Vagina (tissue), 2 donors: ENCODE measurements around the gene OXA1L. TPM values are rescaled to one million over a fixed set of nuclear protein-coding genes. Genes with fewer than 3 reads are reported as not detected.
"Not testable (repeated sequence)": the region's sequence is repeated elsewhere in the genome, so short reads cannot be mapped to it uniquely, and the experiment has no call there.

Source experiments
- DNase-seq, 2 donors: peaks; one replicate each; pipeline ENCODE4 v3.0.0-alpha.2; 2017; ENCODE audit errors: extremely low spot score in 2 of 2
- H3K27ac ChIP-seq: fragments of 200-600 bp; sonication (generic); one replicate; pipeline ENCODE4 v1.5.1; 2019
- H3K27me3 ChIP-seq: fragments of 200-600 bp; sonication (generic); one replicate; pipeline ENCODE4 v1.5.1; 2019
- H3K36me3 ChIP-seq, 2 donors: fragments of 200-600 bp; sonication (generic); one replicate each; pipeline ENCODE4 v1.5.1; 2017 to 2019
- H3K4me1 ChIP-seq: fragments of 200-600 bp; sonication (generic); one replicate; pipeline ENCODE4 v1.5.1; 2019
- H3K4me3 ChIP-seq, 2 donors: fragments of 200-600 bp; sonication (generic); 1 replicate in 1 of 2; 2 replicates in 1 of 2; pipeline ENCODE4 v1.5.1; 2016 to 2019
- H3K9me3 ChIP-seq: fragments of 200-600 bp; sonication (generic); one replicate; pipeline ENCODE4 v1.5.1; 2019
- CTCF ChIP-seq, 3 experiments: fragments of 450-650 bp in 2 of 3; fragments of 200-600 bp in 1 of 3; sonication (generic) in 1 of 3; IDR thresholded peaks; one replicate each; pipeline ENCODE4 v1.5.1; 2017 to 2019; ENCODE audit warnings: antibody characterized with exemption in 3 of 3, mild to moderate bottlenecking in 2 of 3, moderate library complexity in 2 of 3
- POLR2A ChIP-seq, 2 donors: fragments of 450-650 bp; IDR thresholded peaks; one replicate each; pipeline ENCODE4 v1.6.1; 2017; ENCODE audit warnings: antibody characterized with exemption in 2 of 2, mild to moderate bottlenecking in 2 of 2, moderate library complexity in 2 of 2
- POLR2AphosphoS5 ChIP-seq, 2 donors: sonication (generic); formaldehyde crosslinking; IDR thresholded peaks; one replicate each; pipeline ENCODE4 v1.9.0; 2017; ENCODE audit warnings: antibody characterized with exemption in 2 of 2, mild to moderate bottlenecking in 2 of 2, low read depth in 1 of 2; ENCODE audit not compliant: insufficient read depth in 1 of 2
- intact Hi-C: fragments of 100-400 bp; cut with DNase I; formaldehyde crosslinking; loops from one replicate; pipeline ENCODE4 v1.15.1; 2023
- total RNA-seq: library from RNA; depleted of rRNA; stranded (reverse); fragments of >200 nt; gene quantifications from one replicate; pipeline ENCODE4 v1.2.3, GENCODE V29; 2016

OXA1L gene
- total RNA-seq, 1 donor from 2014 or later, result 90.8 TPM

GRCh38 chr14:22726012-22726411, 40.5 kb upstream of the OXA1L start:
- H3K9me3 ChIP-seq, result no peaks in the 10 kb centered on the region
- H3K27ac ChIP-seq, result no peak overlapping the region
- TF ChIP-seq POLR2A (IDR thresholded peaks at IDR 0.05), result no peak
- no peak for TF ChIP-seq POLR2AphosphoS5 (IDR thresholded peaks at IDR 0.05; ENCODE audit: insufficient read depth in 1 of 2, low read depth in 1 of 2)
- no peak for TF ChIP-seq CTCF (IDR thresholded peaks at IDR 0.05)
- H3K27me3 ChIP-seq, result no peaks in the 10 kb centered on the region
- no peaks in the 10 kb centered on the region for H3K36me3 ChIP-seq
- DNase-seq, result peak in 1 of 2 donors; percentile 72
- no peak overlapping the region for H3K4me3 ChIP-seq
- intact Hi-C loops, result no loop called here
- H3K4me1 ChIP-seq, result no peaks in the 10 kb centered on the region

GRCh38 chr14:22732062-22732461, 34.4 kb upstream of the OXA1L start:
- H3K36me3 ChIP-seq, H3K27ac ChIP-seq, H3K4me3 ChIP-seq, intact Hi-C loops, H3K4me1 ChIP-seq, DNase-seq, H3K9me3 ChIP-seq, H3K27me3 ChIP-seq: not testable (repeated sequence)

- Histone ChIP-seq H3K9me3 (no peaks in the 10 kb centered on the region), H3K36me3 (no peaks in the 10 kb centered on the region), H3K27me3 (no peaks in the 10 kb centered on the region), H3K4me3 (no peak overlapping the region), H3K27ac (no peak overlapping the region), H3K4me1 (no peaks in the 10 kb centered on the region)
- intact Hi-C loops, result no loop called here
- DNase-seq, result no peak
- TF ChIP-seq POLR2AphosphoS5 (IDR thresholded peaks at IDR 0.05; ENCODE audit: insufficient read depth in 1 of 2, low read depth in 1 of 2) (no peak), POLR2A (IDR thresholded peaks at IDR 0.05) (no peak), CTCF (IDR thresholded peaks at IDR 0.05) (no peak)
Measured at GRCh38 chr14:22733829-22734228, 32.7 kb upstream of the OXA1L start.

GRCh38 chr14:22735096-22735495, 31.4 kb upstream of the OXA1L start:
- TF ChIP-seq POLR2AphosphoS5 (IDR thresholded peaks at IDR 0.05; ENCODE audit: insufficient read depth in 1 of 2, low read depth in 1 of 2), result no peak
- no peak for TF ChIP-seq CTCF (IDR thresholded peaks at IDR 0.05)
- TF ChIP-seq POLR2A (IDR thresholded peaks at IDR 0.05), result no peak
- no peaks in the 10 kb centered on the region for H3K4me1 ChIP-seq
- no peaks in the 10 kb centered on the region for H3K9me3 ChIP-seq
- H3K27me3 ChIP-seq, result no peaks in the 10 kb centered on the region
- intact Hi-C loops, result no loop called here
- no peaks in the 10 kb centered on the region for H3K36me3 ChIP-seq
- no peak overlapping the region for H3K27ac ChIP-seq
- H3K4me3 ChIP-seq, result no peak overlapping the region
- DNase-seq, result no peak

GRCh38 chr14:22736384-22736783, 30.1 kb upstream of the OXA1L start:
- H3K27me3 ChIP-seq, DNase-seq, H3K4me3 ChIP-seq, H3K4me1 ChIP-seq, H3K36me3 ChIP-seq, H3K9me3 ChIP-seq, intact Hi-C loops, H3K27ac ChIP-seq: not testable (repeated sequence)

- H3K9me3 ChIP-seq, result no peaks in the 10 kb centered on the region
- intact Hi-C loops, result no loop called here
- TF ChIP-seq POLR2AphosphoS5 (IDR thresholded peaks at IDR 0.05; ENCODE audit: insufficient read depth in 1 of 2, low read depth in 1 of 2) (no peak), CTCF (IDR thresholded peaks at IDR 0.05) (no peak), POLR2A (IDR thresholded peaks at IDR 0.05) (no peak)
- DNase-seq, result no peak
- H3K4me3 ChIP-seq, result no peak overlapping the region
- no peaks in the 10 kb centered on the region for H3K36me3 ChIP-seq
- no peaks in the 10 kb centered on the region for H3K27me3 ChIP-seq
- H3K4me1 ChIP-seq, result no peaks in the 10 kb centered on the region
- H3K27ac ChIP-seq, result no peak overlapping the region
Measured at GRCh38 chr14:22737052-22737451, 29.4 kb upstream of the OXA1L start.
